Large intestine (tissue), 3 donors: ENCODE measurements around the gene ZNF428. TPM values are rescaled to one million over a fixed set of nuclear protein-coding genes. Genes with fewer than 3 reads are reported as not detected.

ENCODE experiments used
- DNase-seq, 2 donors: peaks; one replicate each; pipeline versions ENCODE4 v3.0.0 to v3.0.0-alpha.2; 2013
- H3K27ac ChIP-seq: one replicate; pipeline ENCODE4 v1.5.1; 2013; ENCODE audit warnings: low read length
- H3K27me3 ChIP-seq: 2 replicates; pipeline ENCODE4 v1.6.1; 2013; ENCODE audit warnings: low read length; ENCODE audit not compliant: control insufficient read depth, insufficient read depth
- H3K36me3 ChIP-seq: 2 replicates; pipeline ENCODE4 v1.6.1; 2013; ENCODE audit warnings: low read length; ENCODE audit not compliant: control insufficient read depth, insufficient read depth
- H3K4me1 ChIP-seq: one replicate; pipeline ENCODE4 v1.6.1; 2013; ENCODE audit warnings: low read length; ENCODE audit not compliant: control insufficient read depth, insufficient read depth
- H3K4me3 ChIP-seq: one replicate; pipeline ENCODE4 v1.5.1; 2013; ENCODE audit warnings: low read length
- H3K9me3 ChIP-seq: one replicate; pipeline ENCODE4 v1.6.1; 2013; ENCODE audit warnings: mild to moderate bottlenecking, low read depth, low read length, moderate library complexity; ENCODE audit not compliant: control insufficient read depth
- WGBS: methylation state at CpG from one replicate; pipeline ENCODE4 v1.1.5; 2013; ENCODE audit warnings: low lambda C conversion rate; ENCODE audit not compliant: insufficient coverage; 5-methylcytosine and 5-hydroxymethylcytosine counted together
- polyA plus RNA-seq: library from polyadenylated mRNA; unstranded; fragments of 120-200 nt; gene quantifications from one replicate; pipeline ENCODE4 v1.2.1, GENCODE V29; 2013

Gene ZNF428
- polyA plus RNA-seq, 1 donor = 40.4 TPM

GRCh38 chr19:43562226-43562697, 57.2 kb downstream of the ZNF428 start:
- Histone ChIP-seq H3K4me1 (no peaks in the 10 kb centered on the region), H3K27ac (no peak overlapping the region), H3K27me3 (no peaks in the 10 kb centered on the region), H3K36me3 (peaks cover 35% of the 10 kb centered on the region), H3K9me3 (no peaks in the 10 kb centered on the region), H3K4me3 (no peak overlapping the region)
- DNase-seq = no peak
- WGBS = no CpG with 5 or more reads among the region's 6 CpGs

DNA sequence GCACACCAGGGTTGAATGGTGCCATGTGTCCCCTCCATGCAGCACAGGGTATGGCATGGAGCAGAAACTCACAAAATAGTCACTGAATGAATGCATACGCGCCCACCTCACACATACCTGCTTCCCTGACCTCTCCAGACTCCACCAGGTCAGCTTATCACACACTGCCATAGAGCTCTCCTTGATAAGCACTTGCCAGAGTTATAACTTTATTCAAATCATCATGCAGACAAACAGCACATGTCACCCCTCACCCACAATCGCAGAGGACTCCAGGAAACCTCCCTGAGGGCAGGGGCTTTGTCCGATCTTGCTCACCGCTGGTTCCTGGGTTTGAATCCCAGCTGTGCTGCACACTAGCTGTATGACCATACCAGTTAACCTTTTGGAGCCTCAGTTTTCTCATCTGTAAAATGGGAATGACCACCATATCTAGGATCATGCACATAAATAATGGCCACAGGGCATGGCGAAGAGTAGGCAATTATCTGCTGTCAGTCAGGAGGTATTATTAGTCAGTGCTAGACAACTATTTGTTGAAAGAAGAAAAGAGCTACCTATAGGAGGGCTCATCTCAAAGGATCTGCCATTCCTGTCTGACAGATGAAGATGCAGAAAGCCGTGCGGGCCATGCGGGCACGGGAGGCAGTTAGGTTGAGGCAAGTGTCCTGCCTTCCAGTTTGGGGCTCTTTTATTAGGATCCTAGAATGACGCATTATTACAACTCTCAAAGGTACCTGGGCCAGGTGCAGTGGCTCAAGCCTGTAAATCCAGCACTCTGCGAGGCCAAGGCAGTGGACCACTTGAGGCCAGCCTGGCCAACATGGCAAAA, 58.1 kb downstream of the ZNF428 start:
- WGBS = no CpG with 5 or more reads among the region's 12 CpGs
- no peaks in the 10 kb centered on the region for H3K27me3 ChIP-seq
- H3K4me3 ChIP-seq = no peak overlapping the region
- H3K9me3 ChIP-seq = no peaks in the 10 kb centered on the region
- H3K36me3 ChIP-seq = peaks cover 35% of the 10 kb centered on the region
- no peaks in the 10 kb centered on the region for H3K4me1 ChIP-seq
- H3K27ac ChIP-seq = no peak overlapping the region
- DNase-seq = no peak

DNA sequence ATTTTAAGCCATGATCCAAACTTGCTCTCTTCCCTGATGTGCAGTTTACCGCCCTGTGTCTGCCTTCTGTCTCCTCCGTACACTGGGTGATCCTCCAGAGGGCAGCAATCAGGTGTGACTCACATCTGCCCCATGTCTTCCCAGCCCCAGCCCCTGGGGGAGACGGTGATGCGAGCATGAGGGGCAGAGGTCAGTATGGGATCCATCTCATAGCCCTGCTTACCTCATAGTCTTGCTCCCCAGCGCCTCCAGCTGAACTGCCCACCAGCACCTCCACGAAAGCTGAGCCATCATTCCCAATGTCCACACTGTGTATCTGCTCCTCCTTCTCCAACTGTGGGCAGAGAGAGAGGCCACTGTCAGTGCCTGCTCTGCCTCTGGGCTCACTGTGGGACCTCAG, 58.7 kb downstream of the ZNF428 start:
- H3K36me3 ChIP-seq = peaks cover 39% of the 10 kb centered on the region
- peak in 1 of 2 donors; percentile 12 for DNase-seq

More for the DNA sequence above, 58.7 kb downstream of the ZNF428 start:
- Histone ChIP-seq H3K9me3 (no peaks in the 10 kb centered on the region), H3K27me3 (no peaks in the 10 kb centered on the region), H3K27ac (no peak overlapping the region), H3K4me1 (no peaks in the 10 kb centered on the region), H3K4me3 (no peak overlapping the region)
- no CpG with 5 or more reads among the region's 6 CpGs for WGBS

Other genes with a start within 250 kb of the ZNF428 start
- not detected for gene TEX101, start 204.7 kb downstream of the ZNF428 start, polyA plus RNA-seq
- gene LYPD3, start 154.0 kb downstream of the ZNF428 start, polyA plus RNA-seq = 1.0 TPM
- gene PHLDB3, start 114.9 kb downstream of the ZNF428 start, polyA plus RNA-seq = 33.8 TPM
- gene ETHE1, start 92.4 kb downstream of the ZNF428 start, polyA plus RNA-seq = 97.7 TPM
- 4.0 TPM for gene ZNF575, start 86.4 kb downstream of the ZNF428 start, polyA plus RNA-seq
- gene XRCC1, start 44.1 kb downstream of the ZNF428 start, polyA plus RNA-seq = 47.4 TPM
- 16.4 TPM for gene PINLYP, start 43.8 kb downstream of the ZNF428 start, polyA plus RNA-seq
- 11.5 TPM for gene IRGQ, start 23.5 kb downstream of the ZNF428 start, polyA plus RNA-seq
- 13.5 TPM for gene ZNF576, start 23.0 kb downstream of the ZNF428 start, polyA plus RNA-seq
- 1.5 TPM for gene SRRM5, start 7.5 kb downstream of the ZNF428 start, polyA plus RNA-seq
- gene CADM4, start 20.2 kb upstream of the ZNF428 start, polyA plus RNA-seq = 13.6 TPM
- gene PLAUR, start 50.5 kb upstream of the ZNF428 start, polyA plus RNA-seq = 5.7 TPM
- gene IRGC, start 96.4 kb upstream of the ZNF428 start, polyA plus RNA-seq = 0.03 TPM
- 36.2 TPM for gene SMG9, start 135.3 kb upstream of the ZNF428 start, polyA plus RNA-seq
- 1.3 TPM for gene KCNN4, start 161.3 kb upstream of the ZNF428 start, polyA plus RNA-seq
- gene LYPD5, start 182.8 kb upstream of the ZNF428 start, polyA plus RNA-seq = 0.81 TPM
- 15.8 TPM for gene ZNF283, start 207.7 kb upstream of the ZNF428 start, polyA plus RNA-seq